ENCODE measurements around the gene WASF3. TPM values are rescaled to one million over a fixed set of nuclear protein-coding genes. Genes with fewer than 3 reads are reported as not detected.

Gene WASF3
- total RNA-seq, 1 experiment from 2014 or later = 2.6 TPM

DNA sequence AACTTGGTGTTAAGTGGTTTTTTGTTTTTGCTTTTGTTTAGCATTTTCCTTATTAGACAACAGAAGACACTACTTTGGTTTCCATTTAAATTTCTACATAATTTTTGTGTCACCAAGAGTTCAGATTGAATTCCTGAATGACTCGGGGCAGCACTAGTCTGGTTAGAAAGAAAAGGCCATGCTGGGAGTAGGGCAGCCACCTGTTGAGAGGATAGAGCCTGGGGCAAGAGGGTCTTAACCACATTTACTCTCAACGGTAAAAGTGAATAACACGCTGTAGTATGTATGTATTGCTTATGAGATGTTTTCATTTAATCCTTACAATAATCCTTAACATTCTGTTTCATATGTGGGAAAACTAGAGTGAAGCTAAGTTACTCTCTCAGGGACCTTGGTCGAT, 131.5 kb downstream of the WASF3 start:
- TF ChIP-seq, protein P1, sequence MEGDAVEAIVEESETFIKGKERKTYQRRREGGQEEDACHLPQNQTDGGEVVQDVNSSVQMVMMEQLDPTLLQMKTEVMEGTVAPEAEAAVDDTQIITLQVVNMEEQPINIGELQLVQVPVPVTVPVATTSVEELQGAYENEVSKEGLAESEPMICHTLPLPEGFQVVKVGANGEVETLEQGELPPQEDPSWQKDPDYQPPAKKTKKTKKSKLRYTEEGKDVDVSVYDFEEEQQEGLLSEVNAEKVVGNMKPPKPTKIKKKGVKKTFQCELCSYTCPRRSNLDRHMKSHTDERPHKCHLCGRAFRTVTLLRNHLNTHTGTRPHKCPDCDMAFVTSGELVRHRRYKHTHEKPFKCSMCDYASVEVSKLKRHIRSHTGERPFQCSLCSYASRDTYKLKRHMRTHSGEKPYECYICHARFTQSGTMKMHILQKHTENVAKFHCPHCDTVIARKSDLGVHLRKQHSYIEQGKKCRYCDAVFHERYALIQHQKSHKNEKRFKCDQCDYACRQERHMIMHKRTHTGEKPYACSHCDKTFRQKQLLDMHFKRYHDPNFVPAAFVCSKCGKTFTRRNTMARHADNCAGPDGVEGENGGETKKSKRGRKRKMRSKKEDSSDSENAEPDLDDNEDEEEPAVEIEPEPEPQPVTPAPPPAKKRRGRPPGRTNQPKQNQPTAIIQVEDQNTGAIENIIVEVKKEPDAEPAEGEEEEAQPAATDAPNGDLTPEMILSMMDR (conservative IDR thresholded peaks at IDR 0.05; ENCODE audit: low read depth, low read length) = no peak
- TF ChIP-seq EZH2phosphoT487 (IDR thresholded peaks at IDR 0.05; ENCODE audit: borderline replicate concordance, low read length) (no peak), EZH2 (IDR thresholded peaks at IDR 0.05; ENCODE audit: low read length, unreplicated experiment) (no peak)
- Histone ChIP-seq H3K4me2 (ENCODE audit: low read length) (no peak overlapping the region), H3F3A (ENCODE audit: low read length, unreplicated experiment) (no peaks in the 10 kb centered on the region), H3K27ac (ENCODE audit: low read length) (no peak overlapping the region), H3K9me3 (ENCODE audit: low read length) (no peaks in the 10 kb centered on the region), H3K79me2 (ENCODE audit: low read length) (no peaks in the 10 kb centered on the region), H3K9ac (ENCODE audit: low read length) (no peak overlapping the region), H3K36me3 (ENCODE audit: low read depth, low read length) (no peaks in the 10 kb centered on the region), H3K27me3 (ENCODE audit: low read length) (no peaks in the 10 kb centered on the region), H4K20me1 (ENCODE audit: low read length) (no peaks in the 10 kb centered on the region), H3K4me3 (ENCODE audit: low read length) (no peak overlapping the region), H3K4me1 (ENCODE audit: insufficient read depth, low read length) (no peaks in the 10 kb centered on the region), H3K9me2 (replicated peaks; ENCODE audit: low read length) (no peaks in the 10 kb centered on the region), H2AFZ (ENCODE audit: low read length) (no peak overlapping the region)
- no TSS peak for BruUV-seq (replicated peaks)
- CTCF ChIA-PET = interaction anchor here (0.7 kb wide), 1 partner anchor 9 kb away, joined by 3 read pairs; no protein-coding TSS in a partner anchor
- POLR2A ChIA-PET (ENCODE audit: unreplicated experiment) = no interaction called here
- intact Hi-C loops (cut with micrococcal nuclease) = no loop called here
- ATAC-seq (no peak), DNase-seq (no peak)

DNA sequence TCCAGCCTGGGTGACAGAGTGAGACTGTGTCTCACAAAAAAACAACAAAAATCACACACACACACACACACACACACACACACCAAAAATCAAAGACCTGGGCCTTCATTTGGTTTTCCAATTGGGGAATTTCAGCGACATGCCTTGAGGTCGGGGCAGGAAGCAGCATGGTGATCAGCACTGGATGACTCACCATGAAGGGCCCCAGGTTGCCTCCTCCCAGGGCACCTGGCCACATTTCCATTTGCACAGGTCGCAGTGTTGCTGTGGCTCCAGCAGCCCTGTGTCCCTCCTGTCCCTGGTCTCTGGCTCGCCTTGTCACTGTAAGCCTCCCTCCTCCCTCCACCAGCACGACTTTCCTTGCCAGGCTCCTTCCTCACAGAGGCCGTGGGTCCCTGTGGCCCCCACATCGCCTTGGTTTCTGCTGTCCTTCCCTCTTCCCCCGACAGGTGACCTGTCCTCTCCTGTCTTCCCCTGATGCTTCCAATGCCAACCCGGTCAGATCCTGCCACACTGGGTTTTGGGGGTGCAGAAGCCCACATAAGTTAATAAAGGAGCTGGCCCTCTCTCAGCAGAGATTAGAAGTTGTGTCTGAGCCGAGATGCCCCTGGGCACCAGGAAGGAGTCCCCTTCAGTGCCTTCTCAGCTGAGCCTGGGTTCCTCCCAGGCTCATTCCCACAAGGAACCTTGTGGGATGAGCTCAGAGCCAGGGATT, 136.4 kb downstream of the WASF3 start:
- H3K27ac ChIP-seq (ENCODE audit: low read length) = no peak overlapping the region
- no peaks in the 10 kb centered on the region for H4K20me1 ChIP-seq (ENCODE audit: low read length)
- no peak overlapping the region for H2AFZ ChIP-seq (ENCODE audit: low read length)
- no TSS peak for BruUV-seq (replicated peaks)
- no peak for TF ChIP-seq EZH2phosphoT487 (IDR thresholded peaks at IDR 0.05; ENCODE audit: borderline replicate concordance, low read length)
- TF ChIP-seq, protein P1 (conservative IDR thresholded peaks at IDR 0.05; ENCODE audit: low read depth, low read length) = no peak
- no peak for TF ChIP-seq EZH2 (IDR thresholded peaks at IDR 0.05; ENCODE audit: low read length, unreplicated experiment)
- POLR2A ChIA-PET (ENCODE audit: unreplicated experiment) = no interaction called here
- H3K4me3 ChIP-seq (ENCODE audit: low read length) = no peak overlapping the region
- DNase-seq (no peak), ATAC-seq (no peak)
- no peaks in the 10 kb centered on the region for H3K9me3 ChIP-seq (ENCODE audit: low read length)
- no peak overlapping the region for H3K4me2 ChIP-seq (ENCODE audit: low read length)
- H3K79me2 ChIP-seq (ENCODE audit: low read length) = no peaks in the 10 kb centered on the region
- H3K9ac ChIP-seq (ENCODE audit: low read length) = no peak overlapping the region
- no peaks in the 10 kb centered on the region for H3K9me2 ChIP-seq (replicated peaks; ENCODE audit: low read length)
- CTCF ChIA-PET = interaction anchor here (0.6 kb wide), 1 partner anchor 197 kb away, joined by 12 read pairs; no protein-coding TSS in a partner anchor
- intact Hi-C loops (cut with micrococcal nuclease) = no loop called here
- no peaks in the 10 kb centered on the region for H3K27me3 ChIP-seq (ENCODE audit: low read length)
- no peaks in the 10 kb centered on the region for H3K36me3 ChIP-seq (ENCODE audit: low read depth, low read length)
- no peaks in the 10 kb centered on the region for H3F3A ChIP-seq (ENCODE audit: low read length, unreplicated experiment)
- H3K4me1 ChIP-seq (ENCODE audit: insufficient read depth, low read length) = peaks cover 5% of the 10 kb centered on the region; the same call in 1 of the 2 replicates

All from PC-3 (cell line).